Measurements from ENCODE around the gene LRRK1. TPM values are rescaled to one million over a fixed set of nuclear protein-coding genes. Genes with fewer than 3 reads are reported as not detected.

Gene LRRK1
- polyA plus RNA-seq, 1 donor (not counting 4 experiments of a cell fraction or from before 2014, with no cell fraction given) = 6.2 TPM

DNA sequence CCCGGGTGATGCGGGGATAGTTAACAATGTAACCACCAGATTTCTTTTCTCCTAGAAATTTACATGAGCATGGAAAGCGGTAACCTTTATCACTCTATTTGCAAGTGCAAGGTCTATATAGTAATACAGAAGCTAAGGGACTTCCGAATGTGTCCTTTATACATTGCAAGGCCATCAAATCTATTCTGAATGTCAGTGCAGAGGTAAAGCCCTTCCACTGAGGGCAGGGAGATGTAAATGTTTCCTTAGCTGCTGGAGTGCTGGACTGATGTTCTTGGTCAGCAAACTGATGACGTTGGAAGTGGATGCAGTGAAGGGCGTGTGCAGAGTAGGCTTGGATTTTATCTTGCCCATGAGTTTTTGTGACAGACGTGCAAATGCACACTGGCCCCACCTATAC is 33.3 kb upstream of the LRRK1 start:
- Histone ChIP-seq H3K27ac (ENCODE audit: control insufficient read depth, insufficient read depth, low read length) (no peak overlapping the region), H3K9me1 (ENCODE audit: control insufficient read depth, extremely low read depth, insufficient read depth, low read length) (no peaks in the 10 kb centered on the region), H3K9ac (ENCODE audit: control insufficient read depth, extremely low read depth, insufficient read depth, low read length) (no peak overlapping the region), H3K4me1 (ENCODE audit: control insufficient read depth, extremely low read depth, insufficient read depth, low read length) (peaks cover 12% of the 10 kb centered on the region), H3K4me3 (ENCODE audit: control insufficient read depth in 2 of 3, extremely low read depth in 1 of 3, insufficient read depth in 2 of 3, low read depth in 1 of 3, low read length in 3 of 3) (no peak overlapping the region), H3K4me2 (ENCODE audit: control insufficient read depth, extremely low read depth, insufficient read depth, low read depth, low read length) (no peak overlapping the region), H3K9me3 (ENCODE audit: control insufficient read depth, low read depth, low read length) (no peaks in the 10 kb centered on the region), H4K20me1 (ENCODE audit: control insufficient read depth, extremely low read depth, insufficient read depth, low read length) (no peaks in the 10 kb centered on the region), H3K36me3 (ENCODE audit: control insufficient read depth in 2 of 2, extremely low read depth in 1 of 2, insufficient read depth in 2 of 2, low read length in 2 of 2) (peaks cover 5 to 30% of the 10 kb centered on the region in 2 experiments), H3K27me3 (ENCODE audit: control insufficient read depth, extremely low read depth, insufficient read depth, low read length) (no peaks in the 10 kb centered on the region), H3K79me2 (ENCODE audit: control insufficient read depth, insufficient read depth, low read length) (peaks cover 47% of the 10 kb centered on the region), H2AFZ (ENCODE audit: control insufficient read depth, low read length) (no peak overlapping the region)
- FAIRE-seq = no peak
- no peak for DNase-seq (ENCODE audit: low read depth, low spot score)
- dilution Hi-C loops (cut with MboI; ENCODE audit: extremely low pct_ligation_motif_present, low sequenced_read_pairs) = no loop called here
- TF ChIP-seq EZH2 (IDR thresholded peaks at IDR 0.05; ENCODE audit: low read length) = no peak
- TF ChIP-seq, protein P1, sequence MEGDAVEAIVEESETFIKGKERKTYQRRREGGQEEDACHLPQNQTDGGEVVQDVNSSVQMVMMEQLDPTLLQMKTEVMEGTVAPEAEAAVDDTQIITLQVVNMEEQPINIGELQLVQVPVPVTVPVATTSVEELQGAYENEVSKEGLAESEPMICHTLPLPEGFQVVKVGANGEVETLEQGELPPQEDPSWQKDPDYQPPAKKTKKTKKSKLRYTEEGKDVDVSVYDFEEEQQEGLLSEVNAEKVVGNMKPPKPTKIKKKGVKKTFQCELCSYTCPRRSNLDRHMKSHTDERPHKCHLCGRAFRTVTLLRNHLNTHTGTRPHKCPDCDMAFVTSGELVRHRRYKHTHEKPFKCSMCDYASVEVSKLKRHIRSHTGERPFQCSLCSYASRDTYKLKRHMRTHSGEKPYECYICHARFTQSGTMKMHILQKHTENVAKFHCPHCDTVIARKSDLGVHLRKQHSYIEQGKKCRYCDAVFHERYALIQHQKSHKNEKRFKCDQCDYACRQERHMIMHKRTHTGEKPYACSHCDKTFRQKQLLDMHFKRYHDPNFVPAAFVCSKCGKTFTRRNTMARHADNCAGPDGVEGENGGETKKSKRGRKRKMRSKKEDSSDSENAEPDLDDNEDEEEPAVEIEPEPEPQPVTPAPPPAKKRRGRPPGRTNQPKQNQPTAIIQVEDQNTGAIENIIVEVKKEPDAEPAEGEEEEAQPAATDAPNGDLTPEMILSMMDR (optimal IDR thresholded peaks at IDR 0.05 in 1 of 3, IDR thresholded peaks at IDR 0.05 in 1 of 3, conservative IDR thresholded peaks at IDR 0.05 in 1 of 3; ENCODE audit: extremely low read depth in 1 of 3, insufficient read depth in 2 of 3, low read length in 3 of 3) = no peak

DNA sequence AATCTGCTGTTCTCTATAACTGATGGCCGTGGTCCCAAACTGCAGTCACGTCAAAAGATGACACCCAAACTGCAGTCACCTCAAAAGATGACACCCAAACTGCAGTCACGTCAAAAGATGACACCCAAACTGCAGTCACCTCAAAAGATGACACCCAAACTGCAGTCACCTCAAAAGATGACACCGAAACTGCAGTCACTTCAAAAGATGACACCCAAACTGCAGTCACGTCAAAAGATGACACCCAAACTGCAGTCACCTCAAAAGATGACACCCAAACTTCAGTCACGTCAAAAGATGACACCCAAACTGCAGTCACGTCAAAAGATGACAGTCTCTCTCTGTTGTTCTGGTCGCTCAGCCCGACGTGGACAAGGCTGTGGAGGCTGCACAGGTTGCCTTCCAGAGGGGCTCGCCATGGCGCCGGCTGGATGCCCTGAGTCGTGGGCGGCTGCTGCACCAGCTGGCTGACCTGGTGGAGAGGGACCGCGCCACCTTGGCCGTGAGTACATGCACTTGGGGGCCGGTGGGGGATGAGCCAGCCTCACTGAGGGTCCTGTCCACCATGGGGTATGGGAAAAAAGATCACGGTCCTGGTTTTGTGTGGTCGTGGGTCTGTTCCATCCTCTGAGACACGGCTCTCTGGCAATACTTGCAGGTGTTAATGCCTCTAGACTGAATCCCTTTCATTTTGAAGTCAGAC is 31.8 kb upstream of the LRRK1 start:
- H3K27me3 ChIP-seq (ENCODE audit: control insufficient read depth, extremely low read depth, insufficient read depth, low read length) = no peaks in the 10 kb centered on the region
- no peak overlapping the region for H3K27ac ChIP-seq (ENCODE audit: control insufficient read depth, insufficient read depth, low read length)
- H3K9ac ChIP-seq (ENCODE audit: control insufficient read depth, extremely low read depth, insufficient read depth, low read length) = no peak overlapping the region
- DNase-seq (ENCODE audit: low read depth, low spot score) (no peak), FAIRE-seq (no peak)
- peaks cover 11% of the 10 kb centered on the region for H3K4me1 ChIP-seq (ENCODE audit: control insufficient read depth, extremely low read depth, insufficient read depth, low read length)
- no peak overlapping the region for H3K4me2 ChIP-seq (ENCODE audit: control insufficient read depth, extremely low read depth, insufficient read depth, low read depth, low read length)
- no peaks in the 10 kb centered on the region for H3K9me3 ChIP-seq (ENCODE audit: control insufficient read depth, low read depth, low read length)
- H4K20me1 ChIP-seq (ENCODE audit: control insufficient read depth, extremely low read depth, insufficient read depth, low read length) = no peaks in the 10 kb centered on the region
- dilution Hi-C loops (cut with MboI; ENCODE audit: extremely low pct_ligation_motif_present, low sequenced_read_pairs) = no loop called here
- peaks cover 31% of the 10 kb centered on the region for H3K79me2 ChIP-seq (ENCODE audit: control insufficient read depth, insufficient read depth, low read length)
- TF ChIP-seq EZH2 (IDR thresholded peaks at IDR 0.05; ENCODE audit: low read length) = no peak
- TF ChIP-seq, protein P1 (optimal IDR thresholded peaks at IDR 0.05 in 1 of 3, IDR thresholded peaks at IDR 0.05 in 1 of 3, conservative IDR thresholded peaks at IDR 0.05 in 1 of 3; ENCODE audit: extremely low read depth in 1 of 3, insufficient read depth in 2 of 3, low read length in 3 of 3) = no peak
- H3K36me3 ChIP-seq (ENCODE audit: control insufficient read depth in 2 of 2, extremely low read depth in 1 of 2, insufficient read depth in 2 of 2, low read length in 2 of 2) = peaks cover 14 to 42% of the 10 kb centered on the region in 2 experiments
- H3K4me3 ChIP-seq (ENCODE audit: control insufficient read depth in 2 of 3, extremely low read depth in 1 of 3, insufficient read depth in 2 of 3, low read depth in 1 of 3, low read length in 3 of 3) = no peak overlapping the region
- H3K9me1 ChIP-seq (ENCODE audit: control insufficient read depth, extremely low read depth, insufficient read depth, low read length) = no peaks in the 10 kb centered on the region
- H2AFZ ChIP-seq (ENCODE audit: control insufficient read depth, low read length) = no peak overlapping the region
